ENCODE measurements around the gene TAL1. TPM values are rescaled to one million over a fixed set of nuclear protein-coding genes. Genes with fewer than 3 reads are reported as not detected.

TAL1 gene
- total RNA-seq, 1 experiment from 2014 or later: not detected

GRCh38 chr1:47211796-47212269 is 20.2 kb downstream of the TAL1 start:
- peaks cover 33 to 35% of the 10 kb centered on the region in 2 experiments for H3K4me1 Mint-ChIP-seq
- peaks cover 4 to 7% of the 10 kb centered on the region in 2 experiments; a peak in 3 of 5 replicates for H3K9me3 Mint-ChIP-seq
- Histone ChIP-seq H3K9ac (ENCODE audit: extremely low read depth, insufficient read length, low read length) (no peak overlapping the region), H2BK120ac (ENCODE audit: low read depth, low read length, poor library complexity, severe bottlenecking) (no peak overlapping the region), H3K27ac (ENCODE audit: insufficient read length, low read depth, low read length) (no peak overlapping the region), H3K23me2 (ENCODE audit: insufficient read length, low read depth, low read length, poor library complexity, severe bottlenecking) (no peaks in the 10 kb centered on the region), H4K91ac (ENCODE audit: insufficient read length, low read depth, low read length) (no peak overlapping the region), H2BK12ac (ENCODE audit: insufficient read length, low read depth, low read length) (no peak overlapping the region), H3K18ac (ENCODE audit: insufficient read length, low read depth, low read length) (no peak overlapping the region), H3K79me1 (ENCODE audit: insufficient read depth, low read depth, low read length, poor library complexity, severe bottlenecking) (no peaks in the 10 kb centered on the region), H3K56ac (ENCODE audit: insufficient read length, low read depth, low read length) (no peak overlapping the region), H3K23ac (ENCODE audit: insufficient read length, low read depth, low read length) (no peak overlapping the region), H2BK5ac (ENCODE audit: insufficient read length, low read length) (no peak overlapping the region), H3K27me3 (ENCODE audit: insufficient read depth, low read length) (no peaks in the 10 kb centered on the region; the same call in 1 of the 2 replicates), H2AK5ac (ENCODE audit: insufficient read length, low read length) (no peak overlapping the region), H3K4me2 (ENCODE audit: insufficient read depth, insufficient read length, low read length) (no peak overlapping the region), H4K5ac (ENCODE audit: insufficient read length, low read depth, low read length) (no peak overlapping the region), H3K4ac (ENCODE audit: low read depth, low read length) (no peak overlapping the region), H3K9me3 (ENCODE audit: control insufficient read depth, low read depth, low read length) (no peaks in the 10 kb centered on the region), H3K14ac (ENCODE audit: insufficient read depth, low read length) (no peak overlapping the region; the same call in 1 of the 2 replicates), H3K79me2 (ENCODE audit: insufficient read depth, low read length) (no peaks in the 10 kb centered on the region), H4K8ac (replicated peaks; ENCODE audit: insufficient read length, low read depth, low read length) (no peak overlapping the region), H4K20me1 (ENCODE audit: control insufficient read depth, insufficient read depth, insufficient read length) (no peaks in the 10 kb centered on the region), H2BK15ac (ENCODE audit: low read depth, low read length) (no peak overlapping the region), H3K4me1 (ENCODE audit: insufficient read depth, low read length) (peaks cover 2% of the 10 kb centered on the region; the same call in 1 of the 2 replicates), H2AFZ (ENCODE audit: low read length) (no peak overlapping the region), H2BK20ac (ENCODE audit: low read depth, low read length, poor library complexity, severe bottlenecking) (no peak overlapping the region), H3T11ph (ENCODE audit: low read length) (no peak overlapping the region)
- no peaks in the 10 kb centered on the region; a peak in 1 of 7 replicates for H3K36me3 Mint-ChIP-seq (ENCODE audit: insufficient read depth in 1 of 3, low read depth in 3 of 3)
- no peak overlapping the region for H3K27ac Mint-ChIP-seq
- H3K4me3 Mint-ChIP-seq: no peak overlapping the region
- TF ChIP-seq CTCF (conservative IDR thresholded peaks at IDR 0.05): no peak
- H3K27me3 Mint-ChIP-seq (ENCODE audit: low read depth): peaks cover 57% of the 10 kb centered on the region
- no peak for DNase-seq
- WGBS (ENCODE audit: extremely low coverage, insufficient read length, low lambda C conversion rate): no CpG with 5 or more reads among the region's 9 CpGs
